HCT116 (cell line): ENCODE measurements around the gene WIPF3. TPM values are rescaled to one million over a fixed set of nuclear protein-coding genes. Genes with fewer than 3 reads are reported as not detected.

Source experiments
- ATAC-seq: fragments of 200-7000 bp; cut with Tn5 transposase; 2 replicates; pipeline ENCODE4 v1.9.1; 2020; ENCODE audit warnings: mild to moderate bottlenecking, moderate library complexity
- BruUV-seq: library from RNA; stranded (reverse); fragments of 400-500 nt; replicated peaks from 2 replicates; lab custom pipeline; 2021; lab: Mats Ljungman, UMichigan
- CTCF ChIA-PET: fragments of 300-600 bp; sonication (Branson Sonifier 250); formaldehyde crosslinking; loops from one replicate; lab custom pipeline; 2021; ENCODE audit warnings: antibody characterized with exemption; lab: Charles Lee
- POLR2A ChIA-PET: fragments of 300-600, 350-600 bp; sonication (Branson Sonifier 250); formaldehyde crosslinking; loops from one replicate; lab custom pipeline; 2021; ENCODE audit warnings: antibody characterized with exemption; lab: Charles Lee
- RAD21 ChIA-PET, 2 experiments: fragments of 300-600 bp; sonication (Branson Sonifier 250); formaldehyde crosslinking; loops; one replicate each; lab custom pipeline; 2023; ENCODE audit warnings: low total read pairs in 2 of 2; ENCODE audit not compliant: uncharacterized antibody in 2 of 2, unreplicated experiment in 2 of 2, low non-redundant PET in 1 of 2; lab: Charles Lee
- DNase-seq: peaks from one replicate; pipeline ENCODE4 v3.0.0-alpha.2; 2010; ENCODE audit warnings: low read depth, low spot score
- H2AFZ ChIP-seq: fragments of 200-600 bp; shearing (Covaris generic), sonication (generic); 2 replicates; pipeline ENCODE4 v1.6.1; 2017; ENCODE audit warnings: low read depth, mixed run types, mixed read lengths, antibody characterized with exemption, low read length; ENCODE audit not compliant: poor library complexity, severe bottlenecking
- H3K27ac ChIP-seq: 2 replicates; pipeline ENCODE4 v1.5.1; 2012; ENCODE audit warnings: low read depth, low read length
- H3K27me3 ChIP-seq: fragments of 200-600 bp; sonication (generic); 2 replicates; pipeline ENCODE4 v1.6.1; 2016; ENCODE audit warnings: mixed run types, low read length, mixed read lengths; ENCODE audit not compliant: insufficient read depth
- H3K36me3 ChIP-seq, 2 experiments: fragments of 200-500 bp in 1 of 2; fragments of 200-600 bp in 1 of 2; sonication (Bioruptor generic) in 1 of 2; sonication (generic) in 1 of 2; 2 replicates each; pipeline versions ENCODE4 v1.5.1 to v1.6.1; 2014 to 2016; ENCODE audit warnings: low read length in 2 of 2, inconsistent platforms in 1 of 2, mixed read lengths in 1 of 2, mixed run types in 1 of 2; ENCODE audit not compliant: insufficient read depth in 2 of 2, control insufficient read depth in 1 of 2
- H3K4me1 ChIP-seq, 2 experiments: fragments of 200-600 bp in 1 of 2; sonication (generic) in 1 of 2; 2 replicates each; pipeline versions ENCODE4 v1.5.1 to v1.6.1; 2012 to 2017; ENCODE audit warnings: low read length in 2 of 2, inconsistent platforms in 1 of 2, mild to moderate bottlenecking in 1 of 2, mixed read lengths in 1 of 2, mixed run types in 1 of 2, moderate library complexity in 1 of 2; ENCODE audit not compliant: insufficient read depth in 2 of 2, control insufficient read depth in 1 of 2
- H3K4me2 ChIP-seq: fragments of 200-600 bp; sonication (generic); 2 replicates; pipeline ENCODE4 v1.6.1; 2017; ENCODE audit warnings: mixed run types, low read length, mixed read lengths
- H3K4me3 ChIP-seq, 2 experiments: fragments of 200-600 bp in 1 of 2; sonication (generic) in 1 of 2; replicated peaks in 1 of 2; 2 replicates each; pipeline ENCODE4 v1.5.1; 2011 to 2016; ENCODE audit warnings: low read length in 2 of 2, control low read depth in 1 of 2, low read depth in 1 of 2, mild to moderate bottlenecking in 1 of 2, mixed read lengths in 1 of 2, mixed run types in 1 of 2
- H3K79me2 ChIP-seq: fragments of 200-600 bp; sonication (generic); 2 replicates; pipeline ENCODE4 v1.6.1; 2017; ENCODE audit warnings: mild to moderate bottlenecking, mixed run types, low read length, moderate library complexity, mixed read lengths; ENCODE audit not compliant: insufficient read depth
- H3K9ac ChIP-seq: fragments of 200-600 bp; sonication (generic); 2 replicates; pipeline ENCODE4 v1.6.1; 2016; ENCODE audit warnings: low read length, mixed read lengths
- H3K9me2 ChIP-seq: fragments of 200-600 bp; sonication (generic), shearing (Covaris generic); 2 replicates; pipeline ENCODE4 v1.6.1; 2017; ENCODE audit warnings: mixed run types, mild to moderate bottlenecking, moderate library complexity; ENCODE audit not compliant: insufficient read depth
- H3K9me3 ChIP-seq, 2 experiments: fragments of 200-500 bp in 1 of 2; fragments of 200-600 bp in 1 of 2; sonication (Bioruptor generic) in 1 of 2; sonication (generic) in 1 of 2; 2 replicates each; pipeline ENCODE4 v1.6.1; 2014 to 2017; ENCODE audit warnings: low read length in 2 of 2, mixed read lengths in 2 of 2, inconsistent platforms in 1 of 2, low read depth in 1 of 2, mild to moderate bottlenecking in 1 of 2, mixed run types in 1 of 2, moderate library complexity in 1 of 2; ENCODE audit not compliant: control insufficient read depth in 1 of 2, insufficient read depth in 1 of 2
- H4K20me1 ChIP-seq: fragments of 200-600 bp; sonication (generic), shearing (Covaris generic); 2 replicates; pipeline ENCODE4 v1.6.1; 2017; ENCODE audit warnings: mixed run types, mild to moderate bottlenecking, moderate library complexity; ENCODE audit not compliant: insufficient read depth
- CBX3 ChIP-seq: IDR thresholded peaks from 2 replicates; pipeline ENCODE4 v1.6.1; 2012; ENCODE audit warnings: low read depth
- EZH2phosphoT487 ChIP-seq: fragments of 200-600 bp; IDR thresholded peaks from 2 replicates; pipeline ENCODE4 v1.6.1; 2018; ENCODE audit warnings: antibody characterized with exemption, borderline replicate concordance
- FOSL1 ChIP-seq: IDR thresholded peaks from 2 replicates; pipeline ENCODE4 v1.6.1; 2012; ENCODE audit warnings: low read depth
- JUND ChIP-seq: IDR thresholded peaks from 2 replicates; pipeline ENCODE4 v1.6.1; 2012
- intact Hi-C: fragments of 100-400 bp; cut with micrococcal nuclease; formaldehyde crosslinking; loops from 2 replicates; pipeline ENCODE4 v1.10.0; 2022
- total RNA-seq: library from RNA; stranded (reverse); gene quantifications from one replicate; pipeline ENCODE4 v1.2.1, GENCODE V29; 2021; ENCODE audit not compliant: unreplicated experiment
- TF ChIP-seq, protein P1 (sequence below): IDR thresholded peaks from 2 replicates; pipeline ENCODE4 v1.6.1; 2012; ENCODE audit warnings: low read depth
- TF ChIP-seq, protein P2 (sequence below): IDR thresholded peaks from 2 replicates; pipeline ENCODE4 v1.6.1; 2012
- TF ChIP-seq, protein P3 (sequence below): IDR thresholded peaks from 2 replicates; pipeline ENCODE4 v1.6.1; 2011; ENCODE audit warnings: mild to moderate bottlenecking, low read length, moderate library complexity; ENCODE audit not compliant: insufficient replicate concordance; ENCODE audit errors: extremely low read depth

WIPF3 gene
- total RNA-seq, 1 experiment from 2014 or later: 8.6 TPM

DNA sequence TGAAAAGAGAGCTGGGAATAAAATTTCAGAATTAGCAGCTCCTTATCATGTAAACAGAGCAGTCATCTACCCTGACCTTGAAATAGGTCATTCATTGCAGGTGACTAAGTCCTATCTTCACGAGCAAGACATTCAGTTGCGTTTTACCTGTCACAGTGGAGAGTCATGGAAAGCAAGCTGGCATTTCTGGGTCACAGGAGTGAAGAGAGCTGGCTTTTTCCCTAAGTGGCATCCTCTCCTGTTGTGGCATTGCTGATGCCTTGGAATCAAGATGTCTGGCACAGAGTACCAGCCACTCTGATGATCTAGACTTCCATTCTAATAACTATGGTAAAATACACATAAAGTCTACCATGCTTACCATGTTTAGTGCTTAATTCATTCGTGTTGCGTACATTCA, 112.5 kb downstream of the WIPF3 start:
- CTCF ChIA-PET: no interaction called here

More for the DNA sequence above, 112.5 kb downstream of the WIPF3 start:
- Histone ChIP-seq H3K4me2 (no peak overlapping the region), H3K4me1 (no peaks in the 10 kb centered on the region), H4K20me1 (no peaks in the 10 kb centered on the region), H3K27me3 (no peaks in the 10 kb centered on the region), H2AFZ (no peak overlapping the region), H3K79me2 (no peaks in the 10 kb centered on the region), H3K27ac (no peak overlapping the region), H3K4me3 (no peak overlapping the region), H3K9ac (no peak overlapping the region), H3K9me3 (no peaks in the 10 kb centered on the region), H3K9me2 (no peaks in the 10 kb centered on the region), H3K36me3 (peaks cover 3 to 11% of the 10 kb centered on the region in 2 experiments; a peak in 2 of 4 replicates)
- intact Hi-C loops: no loop called here
- ChIA-PET POLR2A (no interaction called here), RAD21 (no interaction called here)
- no peak for ATAC-seq
- BruUV-seq: no TSS peak
- DNase-seq: no peak
- TF ChIP-seq, protein P1, sequence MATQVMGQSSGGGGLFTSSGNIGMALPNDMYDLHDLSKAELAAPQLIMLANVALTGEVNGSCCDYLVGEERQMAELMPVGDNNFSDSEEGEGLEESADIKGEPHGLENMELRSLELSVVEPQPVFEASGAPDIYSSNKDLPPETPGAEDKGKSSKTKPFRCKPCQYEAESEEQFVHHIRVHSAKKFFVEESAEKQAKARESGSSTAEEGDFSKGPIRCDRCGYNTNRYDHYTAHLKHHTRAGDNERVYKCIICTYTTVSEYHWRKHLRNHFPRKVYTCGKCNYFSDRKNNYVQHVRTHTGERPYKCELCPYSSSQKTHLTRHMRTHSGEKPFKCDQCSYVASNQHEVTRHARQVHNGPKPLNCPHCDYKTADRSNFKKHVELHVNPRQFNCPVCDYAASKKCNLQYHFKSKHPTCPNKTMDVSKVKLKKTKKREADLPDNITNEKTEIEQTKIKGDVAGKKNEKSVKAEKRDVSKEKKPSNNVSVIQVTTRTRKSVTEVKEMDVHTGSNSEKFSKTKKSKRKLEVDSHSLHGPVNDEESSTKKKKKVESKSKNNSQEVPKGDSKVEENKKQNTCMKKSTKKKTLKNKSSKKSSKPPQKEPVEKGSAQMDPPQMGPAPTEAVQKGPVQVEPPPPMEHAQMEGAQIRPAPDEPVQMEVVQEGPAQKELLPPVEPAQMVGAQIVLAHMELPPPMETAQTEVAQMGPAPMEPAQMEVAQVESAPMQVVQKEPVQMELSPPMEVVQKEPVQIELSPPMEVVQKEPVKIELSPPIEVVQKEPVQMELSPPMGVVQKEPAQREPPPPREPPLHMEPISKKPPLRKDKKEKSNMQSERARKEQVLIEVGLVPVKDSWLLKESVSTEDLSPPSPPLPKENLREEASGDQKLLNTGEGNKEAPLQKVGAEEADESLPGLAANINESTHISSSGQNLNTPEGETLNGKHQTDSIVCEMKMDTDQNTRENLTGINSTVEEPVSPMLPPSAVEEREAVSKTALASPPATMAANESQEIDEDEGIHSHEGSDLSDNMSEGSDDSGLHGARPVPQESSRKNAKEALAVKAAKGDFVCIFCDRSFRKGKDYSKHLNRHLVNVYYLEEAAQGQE: no peak
- TF ChIP-seq FOSL1: no peak
- no peak for TF ChIP-seq JUND
- TF ChIP-seq CBX3: no peak
- TF ChIP-seq, protein P2, sequence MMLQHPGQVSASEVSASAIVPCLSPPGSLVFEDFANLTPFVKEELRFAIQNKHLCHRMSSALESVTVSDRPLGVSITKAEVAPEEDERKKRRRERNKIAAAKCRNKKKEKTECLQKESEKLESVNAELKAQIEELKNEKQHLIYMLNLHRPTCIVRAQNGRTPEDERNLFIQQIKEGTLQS: no peak
- no peak for TF ChIP-seq EZH2phosphoT487
- TF ChIP-seq, protein P3, sequence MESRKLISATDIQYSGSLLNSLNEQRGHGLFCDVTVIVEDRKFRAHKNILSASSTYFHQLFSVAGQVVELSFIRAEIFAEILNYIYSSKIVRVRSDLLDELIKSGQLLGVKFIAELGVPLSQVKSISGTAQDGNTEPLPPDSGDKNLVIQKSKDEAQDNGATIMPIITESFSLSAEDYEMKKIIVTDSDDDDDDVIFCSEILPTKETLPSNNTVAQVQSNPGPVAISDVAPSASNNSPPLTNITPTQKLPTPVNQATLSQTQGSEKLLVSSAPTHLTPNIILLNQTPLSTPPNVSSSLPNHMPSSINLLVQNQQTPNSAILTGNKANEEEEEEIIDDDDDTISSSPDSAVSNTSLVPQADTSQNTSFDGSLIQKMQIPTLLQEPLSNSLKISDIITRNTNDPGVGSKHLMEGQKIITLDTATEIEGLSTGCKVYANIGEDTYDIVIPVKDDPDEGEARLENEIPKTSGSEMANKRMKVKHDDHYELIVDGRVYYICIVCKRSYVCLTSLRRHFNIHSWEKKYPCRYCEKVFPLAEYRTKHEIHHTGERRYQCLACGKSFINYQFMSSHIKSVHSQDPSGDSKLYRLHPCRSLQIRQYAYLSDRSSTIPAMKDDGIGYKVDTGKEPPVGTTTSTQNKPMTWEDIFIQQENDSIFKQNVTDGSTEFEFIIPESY: no peak
